Measurements from ENCODE around the gene KIAA0753. TPM values are rescaled to one million over a fixed set of nuclear protein-coding genes. Genes with fewer than 3 reads are reported as not detected.
A peak's percentile ranks its signal among the peaks of the same experiment; 100 is the strongest.

KIAA0753 gene
- total and polyA plus RNA-seq, 9 donors = 12.1 to 32.3 (median 19.2) TPM

DNA sequence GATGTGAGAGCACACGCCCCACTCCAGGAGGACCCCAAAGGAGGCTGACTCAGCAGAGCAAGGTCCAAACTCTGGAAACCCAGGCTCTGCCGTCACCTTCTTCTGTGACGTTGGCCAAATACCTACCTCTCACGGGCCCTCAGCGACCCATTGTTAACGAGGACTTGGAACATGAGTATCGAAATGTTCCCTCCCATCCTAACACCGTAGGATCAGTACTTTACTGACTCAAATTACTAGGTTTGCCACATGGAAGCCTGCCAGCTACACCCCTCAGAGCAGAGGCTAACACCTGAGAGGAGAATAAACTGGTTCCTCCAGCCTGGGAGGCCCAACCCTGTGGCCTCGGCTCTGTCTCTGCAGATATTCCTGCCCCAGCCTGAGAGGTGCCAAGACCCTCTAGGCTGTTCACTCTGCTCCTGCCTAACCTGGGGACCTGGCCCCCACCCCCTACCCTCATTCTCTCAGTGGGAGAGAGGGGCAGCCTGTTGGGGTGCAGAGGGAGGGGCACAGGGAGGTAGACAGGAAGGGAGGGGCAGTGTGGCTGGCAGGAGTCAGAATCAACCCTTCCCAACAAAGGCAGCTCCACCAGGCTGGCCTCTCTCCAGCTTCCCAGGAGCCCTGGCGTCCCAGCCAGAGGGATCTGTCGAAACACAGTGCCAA, 88.5 kb downstream of the KIAA0753 start:
- Histone ChIP-seq H3K27ac (peak overlapping the region in 1 of 2 donors; percentile 18), H3K4me3 (no peak overlapping the region), H3K36me3 (no peaks in the 10 kb centered on the region), H3K9me3 (no peaks in the 10 kb centered on the region), H3K4me1 (ENCODE audit: insufficient read depth) (peaks cover 30% of the 10 kb centered on the region), H3K27me3 (no peaks in the 10 kb centered on the region)
- intact Hi-C loops (cut with DNase I) = loop anchor here in 1 of 4 donors (5.0 kb wide), 1 partner anchor 60 kb away; no protein-coding TSS in a partner anchor
- peak; percentile 42 to 69 (median 53) for DNase-seq
- WGBS, 3 donors = 75 to 84% (median 82%) methylated on average over 11 of the region's 11 CpGs
- TF ChIP-seq, protein P1, sequence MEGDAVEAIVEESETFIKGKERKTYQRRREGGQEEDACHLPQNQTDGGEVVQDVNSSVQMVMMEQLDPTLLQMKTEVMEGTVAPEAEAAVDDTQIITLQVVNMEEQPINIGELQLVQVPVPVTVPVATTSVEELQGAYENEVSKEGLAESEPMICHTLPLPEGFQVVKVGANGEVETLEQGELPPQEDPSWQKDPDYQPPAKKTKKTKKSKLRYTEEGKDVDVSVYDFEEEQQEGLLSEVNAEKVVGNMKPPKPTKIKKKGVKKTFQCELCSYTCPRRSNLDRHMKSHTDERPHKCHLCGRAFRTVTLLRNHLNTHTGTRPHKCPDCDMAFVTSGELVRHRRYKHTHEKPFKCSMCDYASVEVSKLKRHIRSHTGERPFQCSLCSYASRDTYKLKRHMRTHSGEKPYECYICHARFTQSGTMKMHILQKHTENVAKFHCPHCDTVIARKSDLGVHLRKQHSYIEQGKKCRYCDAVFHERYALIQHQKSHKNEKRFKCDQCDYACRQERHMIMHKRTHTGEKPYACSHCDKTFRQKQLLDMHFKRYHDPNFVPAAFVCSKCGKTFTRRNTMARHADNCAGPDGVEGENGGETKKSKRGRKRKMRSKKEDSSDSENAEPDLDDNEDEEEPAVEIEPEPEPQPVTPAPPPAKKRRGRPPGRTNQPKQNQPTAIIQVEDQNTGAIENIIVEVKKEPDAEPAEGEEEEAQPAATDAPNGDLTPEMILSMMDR (IDR thresholded peaks at IDR 0.05) = no peak
- TF ChIP-seq POLR2A (IDR thresholded peaks at IDR 0.05) (no peak), EP300 (IDR thresholded peaks at IDR 0.05) (no peak)

DNA sequence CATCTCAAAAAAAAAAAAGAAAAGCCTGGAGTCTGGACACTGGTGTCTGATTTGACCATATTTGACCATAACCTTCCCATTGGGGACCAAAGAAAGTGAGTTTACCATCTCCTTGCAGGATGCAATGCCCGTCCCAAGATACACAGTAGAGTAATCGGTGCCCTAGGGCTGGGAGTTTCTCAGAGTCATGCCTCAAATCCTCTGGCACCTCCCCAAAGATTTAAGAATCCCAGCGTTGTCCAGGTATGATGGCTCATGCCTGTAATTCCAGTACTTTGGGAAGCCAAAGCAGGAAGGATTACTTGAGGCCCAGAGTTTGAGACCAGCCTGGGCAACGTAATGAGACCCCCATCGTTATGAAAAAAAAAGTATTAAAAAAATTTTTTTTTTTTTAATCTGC, 89.2 kb downstream of the KIAA0753 start:
- 73 to 86% (median 80%) methylated on average over 5 of the region's 5 CpGs for WGBS, 3 donors
- Histone ChIP-seq H3K27ac (no peak overlapping the region), H3K4me3 (no peak overlapping the region)

DNA sequence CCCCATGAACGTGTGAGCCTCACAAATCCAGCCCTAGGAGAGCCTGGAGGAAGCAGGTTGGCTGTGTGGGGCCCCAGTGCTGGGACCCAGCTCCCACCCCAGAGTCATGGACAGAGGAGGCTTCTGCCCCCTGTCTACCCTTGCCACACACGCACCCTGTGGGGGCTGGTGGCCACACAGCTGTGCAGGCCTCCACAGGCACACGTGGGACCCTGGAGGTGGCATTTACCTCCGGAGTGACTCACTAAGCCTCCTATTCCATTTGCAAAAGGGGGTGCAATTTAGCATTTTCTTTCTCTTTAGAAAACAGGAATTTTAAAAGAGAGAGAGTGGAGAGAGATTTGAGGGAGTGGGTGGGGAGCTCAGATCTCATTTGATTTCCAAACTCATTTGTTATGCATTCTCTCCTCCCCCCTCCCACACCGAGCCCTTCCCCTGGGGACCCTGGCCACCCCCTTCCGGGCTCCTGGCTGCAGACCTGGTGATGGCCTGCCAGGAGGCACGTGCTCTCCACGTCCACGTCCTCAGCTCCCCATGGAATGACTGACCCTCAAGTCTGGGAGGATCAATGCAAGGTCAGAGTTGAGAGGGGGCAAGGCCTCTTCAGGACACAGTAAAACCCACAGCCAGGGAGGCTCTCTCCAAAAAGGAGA, 91.0 kb downstream of the KIAA0753 start:
- H3K27me3 ChIP-seq = no peaks in the 10 kb centered on the region
- H3K27ac ChIP-seq = no peak overlapping the region
- WGBS, 3 donors = 34 to 46% (median 40%) methylated on average over 9 of the region's 9 CpGs
- intact Hi-C loops (cut with DNase I) = loop anchor here in 1 of 4 donors (5.0 kb wide), 1 partner anchor 57 kb away; no protein-coding TSS in a partner anchor
- H3K36me3 ChIP-seq = no peaks in the 10 kb centered on the region
- H3K9me3 ChIP-seq = no peaks in the 10 kb centered on the region
- no peak overlapping the region for H3K4me3 ChIP-seq
- no peak for TF ChIP-seq POLR2A (IDR thresholded peaks at IDR 0.05)
- TF ChIP-seq, protein P1 (IDR thresholded peaks at IDR 0.05) = no peak
- TF ChIP-seq EP300 (IDR thresholded peaks at IDR 0.05) = no peak
- DNase-seq = no peak
- peaks cover 25% of the 10 kb centered on the region for H3K4me1 ChIP-seq (ENCODE audit: insufficient read depth)

More for the DNA sequence above, 89.2 kb downstream of the KIAA0753 start:
- no peak for TF ChIP-seq EP300 (IDR thresholded peaks at IDR 0.05)
- TF ChIP-seq, protein P1 (IDR thresholded peaks at IDR 0.05) = no peak
- no peak for TF ChIP-seq POLR2A (IDR thresholded peaks at IDR 0.05)
- H3K4me1 ChIP-seq (ENCODE audit: insufficient read depth) = peaks cover 32% of the 10 kb centered on the region
- H3K9me3 ChIP-seq = no peaks in the 10 kb centered on the region
- intact Hi-C loops (cut with DNase I) = loop anchor here in 1 of 4 donors (5.0 kb wide), 1 partner anchor 59 kb away; no protein-coding TSS in a partner anchor
- H3K27me3 ChIP-seq = no peaks in the 10 kb centered on the region
- no peaks in the 10 kb centered on the region for H3K36me3 ChIP-seq
- no peak for DNase-seq

DNA sequence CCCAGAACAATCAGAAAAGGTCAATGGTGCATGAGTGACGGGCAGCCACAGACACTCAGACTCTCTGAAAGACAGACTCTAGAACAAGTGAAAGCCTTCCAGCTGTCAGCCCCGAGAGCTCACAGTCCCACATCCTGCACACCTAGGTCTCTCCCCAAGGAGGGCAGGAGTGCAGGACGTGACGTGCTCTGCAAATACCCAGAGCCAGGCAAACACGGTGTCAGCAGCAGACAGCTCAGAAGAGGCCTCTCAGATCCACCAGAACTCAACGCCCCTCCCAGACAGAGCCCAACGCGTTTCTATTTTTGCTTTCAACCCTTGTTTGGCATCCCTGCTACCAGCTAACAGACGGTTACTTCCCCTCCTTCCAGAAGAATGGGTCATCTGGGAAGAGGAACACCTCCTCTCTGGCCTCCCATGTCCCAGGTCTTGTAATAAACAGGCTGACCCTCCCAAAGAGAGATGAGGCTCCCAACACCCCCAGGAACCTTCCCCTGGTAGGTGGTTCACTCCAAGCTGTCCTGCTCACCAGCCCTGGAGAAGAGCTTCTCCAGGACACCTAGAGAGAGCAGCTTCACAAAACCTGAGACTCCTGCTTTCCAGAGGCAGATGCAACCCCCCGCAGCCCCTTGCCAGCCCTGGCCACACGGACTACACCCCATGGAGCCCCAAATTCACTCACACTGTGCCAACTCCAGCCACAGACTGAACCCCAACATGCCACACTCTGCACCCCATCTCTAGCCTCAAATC, 91.8 kb downstream of the KIAA0753 start:
- Histone ChIP-seq H3K4me1 (ENCODE audit: insufficient read depth) (peaks cover 25% of the 10 kb centered on the region), H3K9me3 (no peaks in the 10 kb centered on the region)
- WGBS, 3 donors = 47 to 49% (median 49%) methylated on average over 11 of the region's 11 CpGs

More for the DNA sequence above, 91.8 kb downstream of the KIAA0753 start:
- intact Hi-C loops (cut with DNase I) = no loop called here
- DNase-seq = peak in 1 of 5 donors; percentile 56
- no peak overlapping the region for H3K4me3 ChIP-seq
- no peaks in the 10 kb centered on the region for H3K27me3 ChIP-seq
- TF ChIP-seq EP300 (IDR thresholded peaks at IDR 0.05) = no peak
- TF ChIP-seq, protein P1 (IDR thresholded peaks at IDR 0.05) = no peak
- H3K36me3 ChIP-seq = no peaks in the 10 kb centered on the region
- H3K27ac ChIP-seq = peak overlapping the region in 1 of 2 donors; percentile 19
